Measurements from ENCODE around the gene CHST8. TPM values are rescaled to one million over a fixed set of nuclear protein-coding genes. Genes with fewer than 3 reads are reported as not detected.
"Not testable (repeated sequence)": the region's sequence is repeated elsewhere in the genome, so short reads cannot be mapped to it uniquely, and the experiment has no call there.

The CHST8 gene
- total RNA-seq, 1 experiment from 2014 or later: 2.3 TPM

- ChIA-PET POLR2A (ENCODE audit: low non-redundant PET) (no interaction called here), CTCF (no interaction called here)
- no peaks in the 10 kb centered on the region for H3K4me1 ChIP-seq (ENCODE audit: insufficient read depth, low read length, poor library complexity, severe bottlenecking)
- H3K4me3 ChIP-seq (ENCODE audit: low read depth, low read length, poor library complexity, severe bottlenecking): no peak overlapping the region
- no peaks in the 10 kb centered on the region for H3K36me3 ChIP-seq (ENCODE audit: insufficient read depth, low read length, poor library complexity, severe bottlenecking)
- H3K27me3 ChIP-seq (replicated peaks; ENCODE audit: insufficient read depth, low read depth, low read length, poor library complexity): no peaks in the 10 kb centered on the region
- intact Hi-C loops (cut with micrococcal nuclease; ENCODE audit: unreplicated experiment): no loop called here
- TF ChIP-seq EZH2 (IDR thresholded peaks at IDR 0.05; ENCODE audit: borderline replicate concordance, low read depth, low read length, poor library complexity, severe bottlenecking) (no peak), CTCF (conservative IDR thresholded peaks at IDR 0.05; ENCODE audit: low read depth, low read length) (no peak)
- H3K27ac ChIP-seq (ENCODE audit: low read depth, low read length, poor library complexity, severe bottlenecking): no peak overlapping the region
- no peaks in the 10 kb centered on the region for H3K9me3 ChIP-seq (ENCODE audit: low read depth, low read length, poor library complexity, severe bottlenecking)
- DNase-seq (ENCODE audit: low spot score): no peak
- BruUV-seq (replicated peaks): no TSS peak
These were observed 40.8 kb downstream of the CHST8 start for GRCh38 chr19:33662391-33663092.

GRCh38 chr19:33663316-33663715, 41.6 kb downstream of the CHST8 start:
- CTCF ChIA-PET; H3K9me3 ChIP-seq (ENCODE audit: low read depth, low read length, poor library complexity, severe bottlenecking); H3K27me3 ChIP-seq (replicated peaks; ENCODE audit: insufficient read depth, low read depth, low read length, poor library complexity); POLR2A ChIA-PET (ENCODE audit: low non-redundant PET); intact Hi-C loops (cut with micrococcal nuclease; ENCODE audit: unreplicated experiment); DNase-seq (ENCODE audit: low spot score); H3K27ac ChIP-seq (ENCODE audit: low read depth, low read length, poor library complexity, severe bottlenecking); BruUV-seq (replicated peaks); H3K36me3 ChIP-seq (ENCODE audit: insufficient read depth, low read length, poor library complexity, severe bottlenecking); H3K4me1 ChIP-seq (ENCODE audit: insufficient read depth, low read length, poor library complexity, severe bottlenecking); H3K4me3 ChIP-seq (ENCODE audit: low read depth, low read length, poor library complexity, severe bottlenecking): not testable (repeated sequence)

GRCh38 chr19:33664744-33665143, 43.0 kb downstream of the CHST8 start:
- Histone ChIP-seq H3K4me3 (ENCODE audit: low read depth, low read length, poor library complexity, severe bottlenecking) (no peak overlapping the region), H3K4me1 (ENCODE audit: insufficient read depth, low read length, poor library complexity, severe bottlenecking) (no peaks in the 10 kb centered on the region), H3K27me3 (replicated peaks; ENCODE audit: insufficient read depth, low read depth, low read length, poor library complexity) (no peaks in the 10 kb centered on the region), H3K27ac (ENCODE audit: low read depth, low read length, poor library complexity, severe bottlenecking) (no peak overlapping the region), H3K9me3 (ENCODE audit: low read depth, low read length, poor library complexity, severe bottlenecking) (no peaks in the 10 kb centered on the region), H3K36me3 (ENCODE audit: insufficient read depth, low read length, poor library complexity, severe bottlenecking) (no peaks in the 10 kb centered on the region)
- POLR2A ChIA-PET (ENCODE audit: low non-redundant PET): no interaction called here
- BruUV-seq (replicated peaks): no TSS peak
- no peak for DNase-seq (ENCODE audit: low spot score)
- TF ChIP-seq EZH2 (IDR thresholded peaks at IDR 0.05; ENCODE audit: borderline replicate concordance, low read depth, low read length, poor library complexity, severe bottlenecking) (no peak), CTCF (conservative IDR thresholded peaks at IDR 0.05; ENCODE audit: low read depth, low read length) (no peak)
- intact Hi-C loops (cut with micrococcal nuclease; ENCODE audit: unreplicated experiment): no loop called here
- CTCF ChIA-PET: no interaction called here

Data from A673 (cell line).